ENCODE measurements around the gene RPS6KA6. TPM values are rescaled to one million over a fixed set of nuclear protein-coding genes. Genes with fewer than 3 reads are reported as not detected.

RPS6KA6 gene
- total RNA-seq, 1 donor, result 4.0 TPM

- Histone ChIP-seq H2AFZ (ENCODE audit: low read length) (no peak overlapping the region), H3K9me3 (ENCODE audit: low read depth, low read length) (no peaks in the 10 kb centered on the region), H3K27me3 (ENCODE audit: insufficient read depth, low read length) (no peaks in the 10 kb centered on the region), H3K4me2 (ENCODE audit: insufficient read depth, low read length) (no peak overlapping the region), H3K27ac (ENCODE audit: low read depth, low read length) (no peak overlapping the region), H3K4me1 (ENCODE audit: insufficient read depth, low read length) (peaks cover 13% of the 10 kb centered on the region), H4K20me1 (ENCODE audit: insufficient read depth, low read length) (no peaks in the 10 kb centered on the region), H3K79me2 (ENCODE audit: insufficient read depth, low read length) (no peaks in the 10 kb centered on the region), H3K4me3 (ENCODE audit: insufficient read depth, low read length) (no peak overlapping the region), H3K36me3 (ENCODE audit: insufficient read depth, low read length) (no peaks in the 10 kb centered on the region)
- DNase-seq (ENCODE audit: insufficient read length, low spot score, missing footprints), result no peak
- TF ChIP-seq CTCF (IDR thresholded peaks at IDR 0.05; ENCODE audit: extremely low read depth, low read depth, low read length), result no peak
Observed at GRCh38 chrX:84153538-84153937, 34.5 kb downstream of the RPS6KA6 start.

DNA sequence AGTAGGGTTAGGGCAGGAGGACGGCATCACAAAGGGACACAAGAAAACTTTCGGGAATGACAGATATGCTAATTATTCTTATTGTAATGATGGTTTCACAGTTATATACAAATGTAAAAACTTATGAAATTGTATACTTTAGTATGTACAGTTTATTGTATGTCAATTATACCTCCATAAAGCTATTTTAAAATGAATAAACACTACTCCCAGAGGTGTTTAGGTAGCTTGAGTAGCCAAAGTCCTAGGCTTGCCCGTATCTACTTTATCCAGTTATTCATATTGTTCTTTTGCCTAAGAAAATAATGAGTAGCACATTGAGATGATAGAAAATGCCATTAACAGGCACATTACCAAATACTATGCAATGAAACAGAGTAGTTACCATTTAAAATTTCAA, 43.0 kb downstream of the RPS6KA6 start:
- DNase-seq (ENCODE audit: insufficient read length, low spot score, missing footprints), result no peak

DNA sequence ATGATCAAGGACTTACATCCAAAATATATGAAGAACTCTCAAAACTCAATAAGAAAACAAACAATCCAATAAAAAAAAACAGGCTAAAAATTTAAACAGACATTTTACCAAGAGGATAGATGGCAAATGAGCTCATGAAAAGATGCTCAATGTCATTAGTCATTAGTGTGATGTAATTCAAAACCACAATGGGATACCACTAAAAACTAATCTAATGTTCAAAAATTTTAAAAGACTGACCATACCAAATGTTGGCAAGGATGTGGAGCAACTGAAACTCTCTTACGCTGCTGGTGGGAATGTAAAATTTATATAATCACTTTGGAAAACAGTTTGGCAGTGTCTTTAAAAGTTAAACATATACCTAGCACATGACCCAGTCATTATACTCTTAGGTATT, 43.7 kb downstream of the RPS6KA6 start:
- Histone ChIP-seq H3K4me2 (ENCODE audit: insufficient read depth, low read length) (no peak overlapping the region), H4K20me1 (ENCODE audit: insufficient read depth, low read length) (no peaks in the 10 kb centered on the region), H3K4me3 (ENCODE audit: insufficient read depth, low read length) (no peak overlapping the region), H3K79me2 (ENCODE audit: insufficient read depth, low read length) (no peaks in the 10 kb centered on the region), H3K27me3 (ENCODE audit: insufficient read depth, low read length) (no peaks in the 10 kb centered on the region), H3K36me3 (ENCODE audit: insufficient read depth, low read length) (no peaks in the 10 kb centered on the region), H2AFZ (ENCODE audit: low read length) (no peak overlapping the region), H3K27ac (ENCODE audit: low read depth, low read length) (no peak overlapping the region), H3K4me1 (ENCODE audit: insufficient read depth, low read length) (no peaks in the 10 kb centered on the region), H3K9me3 (ENCODE audit: low read depth, low read length) (no peaks in the 10 kb centered on the region)
- DNase-seq (ENCODE audit: insufficient read length, low spot score, missing footprints), result no peak
- no peak for TF ChIP-seq CTCF (IDR thresholded peaks at IDR 0.05; ENCODE audit: extremely low read depth, low read depth, low read length)

More for the DNA sequence above, 43.0 kb downstream of the RPS6KA6 start:
- Histone ChIP-seq H3K4me3 (ENCODE audit: insufficient read depth, low read length) (no peak overlapping the region), H3K4me1 (ENCODE audit: insufficient read depth, low read length) (no peaks in the 10 kb centered on the region), H3K9me3 (ENCODE audit: low read depth, low read length) (no peaks in the 10 kb centered on the region), H4K20me1 (ENCODE audit: insufficient read depth, low read length) (no peaks in the 10 kb centered on the region), H3K27me3 (ENCODE audit: insufficient read depth, low read length) (no peaks in the 10 kb centered on the region), H3K36me3 (ENCODE audit: insufficient read depth, low read length) (no peaks in the 10 kb centered on the region), H3K4me2 (ENCODE audit: insufficient read depth, low read length) (no peak overlapping the region), H2AFZ (ENCODE audit: low read length) (no peak overlapping the region), H3K27ac (ENCODE audit: low read depth, low read length) (no peak overlapping the region), H3K79me2 (ENCODE audit: insufficient read depth, low read length) (no peaks in the 10 kb centered on the region)
- no peak for TF ChIP-seq CTCF (IDR thresholded peaks at IDR 0.05; ENCODE audit: extremely low read depth, low read depth, low read length)

DNA sequence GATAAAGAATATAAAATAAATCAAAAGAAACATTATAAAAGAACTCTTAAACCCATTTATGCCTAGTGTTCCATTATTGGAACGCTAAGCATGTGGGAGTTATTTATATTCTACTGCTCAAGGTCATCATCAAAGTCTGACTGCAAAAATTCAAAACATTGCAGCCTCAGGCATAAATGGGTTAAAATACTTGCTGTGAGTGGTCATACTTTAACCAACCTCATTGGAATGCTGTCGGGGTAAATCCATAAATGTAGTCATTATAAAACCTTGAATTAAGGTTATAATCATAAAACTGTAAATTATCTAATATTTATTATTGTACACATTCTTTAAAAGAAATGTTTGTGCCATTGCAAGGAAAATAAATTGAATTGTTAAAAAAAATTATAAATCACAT, 55.0 kb downstream of the RPS6KA6 start:
- H3K27me3 ChIP-seq (ENCODE audit: insufficient read depth, low read length), result no peaks in the 10 kb centered on the region
- no peak for DNase-seq (ENCODE audit: insufficient read length, low spot score, missing footprints)
- H3K4me2 ChIP-seq (ENCODE audit: insufficient read depth, low read length), result no peak overlapping the region
- H2AFZ ChIP-seq (ENCODE audit: low read length), result no peak overlapping the region
- no peaks in the 10 kb centered on the region for H4K20me1 ChIP-seq (ENCODE audit: insufficient read depth, low read length)
- peaks cover 9% of the 10 kb centered on the region for H3K4me1 ChIP-seq (ENCODE audit: insufficient read depth, low read length)
- no peak overlapping the region for H3K27ac ChIP-seq (ENCODE audit: low read depth, low read length)
- no peak for TF ChIP-seq CTCF (IDR thresholded peaks at IDR 0.05; ENCODE audit: extremely low read depth, low read depth, low read length)
- no peaks in the 10 kb centered on the region for H3K79me2 ChIP-seq (ENCODE audit: insufficient read depth, low read length)
- H3K9me3 ChIP-seq (ENCODE audit: low read depth, low read length), result no peaks in the 10 kb centered on the region
- H3K36me3 ChIP-seq (ENCODE audit: insufficient read depth, low read length), result no peaks in the 10 kb centered on the region
- H3K4me3 ChIP-seq (ENCODE audit: insufficient read depth, low read length), result no peak overlapping the region
